ENCODE results near the gene CD28.

GRCh38 chr2:203697190-203697589, 9.2 kb upstream of the CD28 start:
- TF ChIP-seq CTCF (IDR thresholded peaks at IDR 0.05) (no peak), POLR2A (IDR thresholded peaks at IDR 0.05) (no peak), POLR2AphosphoS5 (IDR thresholded peaks at IDR 0.05) (no peak)

Data from suprapubic skin (tissue), 4 donors.